Mesodermal cell (in vitro differentiated cells): ENCODE measurements around the gene ADAMTS9.

Experiments used
- H3K27ac ChIP-seq: 2 replicates; pipeline ENCODE4 v1.7.0; 2013; ENCODE audit warnings: mild to moderate bottlenecking, low read depth, low read length, moderate library complexity; ENCODE audit not compliant: severe bottlenecking
- H3K36me3 ChIP-seq: 2 replicates; pipeline ENCODE4 v1.7.1; 2013; ENCODE audit warnings: mild to moderate bottlenecking, low read length, moderate library complexity; ENCODE audit not compliant: control insufficient read depth, insufficient read depth
- H3K4me1 ChIP-seq: one replicate; pipeline ENCODE4 v1.7.1; 2013; ENCODE audit warnings: mild to moderate bottlenecking, low read length; ENCODE audit not compliant: insufficient read depth, control insufficient read depth, poor library complexity, severe bottlenecking
- H3K4me3 ChIP-seq: 2 replicates; pipeline ENCODE4 v1.7.0; 2013; ENCODE audit warnings: low read length, control low read depth, mild to moderate bottlenecking; ENCODE audit not compliant: insufficient read depth, poor library complexity, severe bottlenecking; ENCODE audit errors: extremely low read depth
- H3K9me3 ChIP-seq: 2 replicates; pipeline ENCODE4 v1.7.1; 2013; ENCODE audit warnings: mild to moderate bottlenecking, low read length, moderate library complexity; ENCODE audit not compliant: control insufficient read depth
- WGBS, 2 experiments: methylation state at CpG; one replicate each; pipeline ENCODE4 v1.1.5; 2013; ENCODE audit warnings: missing lambda C conversion rate in 2 of 2; ENCODE audit not compliant: insufficient coverage in 2 of 2; 5-methylcytosine and 5-hydroxymethylcytosine counted together

ADAMTS9 gene

GRCh38 chr3:64621275-64621674 lies 66.5 kb downstream of the ADAMTS9 start:
- no peaks in the 10 kb centered on the region for H3K4me1 ChIP-seq
- H3K27ac ChIP-seq, result no peak overlapping the region
- no peak overlapping the region for H3K4me3 ChIP-seq
- no peaks in the 10 kb centered on the region for H3K9me3 ChIP-seq
- WGBS, 2 experiments, result 97 to 100% methylated on average over 3 to 5 of the region's 8 CpGs
- peaks cover 92% of the 10 kb centered on the region for H3K36me3 ChIP-seq

- H3K27ac ChIP-seq, result no peak overlapping the region
- no peaks in the 10 kb centered on the region for H3K4me1 ChIP-seq
- WGBS, 2 experiments, result 90 to 100% methylated on average over 1 of the region's 1 CpG
- H3K4me3 ChIP-seq, result no peak overlapping the region
- H3K36me3 ChIP-seq, result peaks cover 92% of the 10 kb centered on the region
- H3K9me3 ChIP-seq, result no peaks in the 10 kb centered on the region
These were observed 67.8 kb downstream of the ADAMTS9 start for GRCh38 chr3:64620020-64620419.

GRCh38 chr3:64619216-64619615 lies 68.6 kb downstream of the ADAMTS9 start:
- Histone ChIP-seq H3K4me3 (no peak overlapping the region), H3K4me1 (no peaks in the 10 kb centered on the region), H3K27ac (no peak overlapping the region), H3K36me3 (peaks cover 96% of the 10 kb centered on the region), H3K9me3 (no peaks in the 10 kb centered on the region)
- WGBS, 2 experiments, result 80% methylated on average over 1 of the region's 5 CpGs; no CpG with 5 or more reads in 1 of the 2 experiments

DNA sequence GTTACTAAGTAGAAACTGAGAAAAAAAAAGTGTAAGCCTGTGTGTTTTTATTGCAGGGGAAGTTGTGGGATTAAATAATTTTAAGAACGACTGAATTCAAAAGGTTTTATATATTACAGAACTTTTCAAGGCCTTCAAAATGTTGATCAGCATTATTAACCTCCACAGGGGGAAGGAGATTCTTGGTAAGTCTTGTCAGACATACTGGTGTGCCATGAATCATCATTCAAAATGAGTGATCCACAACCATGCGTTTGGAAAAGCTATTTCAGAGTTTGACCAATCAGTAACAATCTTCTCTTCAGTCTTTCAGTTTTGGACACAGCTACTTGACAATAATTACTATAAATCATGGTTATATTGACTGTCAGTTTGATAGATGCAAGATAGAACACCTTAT lies 70.2 kb downstream of the ADAMTS9 start:
- H3K36me3 ChIP-seq, result peaks cover 93% of the 10 kb centered on the region
- no peaks in the 10 kb centered on the region for H3K4me1 ChIP-seq
- H3K4me3 ChIP-seq, result no peak overlapping the region
- WGBS, 2 experiments, result 100% methylated on average over 1 of the region's 2 CpGs; no CpG with 5 or more reads in 1 of the 2 experiments
- H3K9me3 ChIP-seq, result no peaks in the 10 kb centered on the region
- H3K27ac ChIP-seq, result peak overlapping the region; percentile 71

DNA sequence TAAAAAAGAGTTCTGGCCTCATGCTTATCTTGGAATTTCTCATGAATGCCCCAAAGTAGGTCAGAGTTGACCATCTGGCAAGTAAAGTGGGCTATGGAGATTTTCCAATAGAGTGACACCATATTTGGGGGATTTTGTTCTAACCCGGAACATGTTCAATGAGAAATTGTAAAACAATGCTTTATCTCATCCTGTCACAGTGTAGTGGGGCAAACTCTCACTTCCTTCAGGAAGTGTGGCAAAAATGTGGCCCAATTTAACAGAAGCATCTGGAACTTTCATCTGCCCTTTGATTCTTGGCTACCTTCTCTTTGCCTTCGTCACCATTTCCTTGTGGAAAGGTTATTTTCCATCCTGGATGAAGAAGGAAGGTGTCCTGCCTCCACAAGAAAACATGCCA lies 70.8 kb downstream of the ADAMTS9 start:
- no peak overlapping the region for H3K4me3 ChIP-seq
- no peaks in the 10 kb centered on the region for H3K9me3 ChIP-seq
- peaks cover 93% of the 10 kb centered on the region for H3K36me3 ChIP-seq
- peak overlapping the region; percentile 71 for H3K27ac ChIP-seq
- H3K4me1 ChIP-seq, result no peaks in the 10 kb centered on the region
- WGBS, 2 experiments, result 79% methylated on average over 2 of the region's 2 CpGs; no CpG with 5 or more reads in 1 of the 2 experiments

DNA sequence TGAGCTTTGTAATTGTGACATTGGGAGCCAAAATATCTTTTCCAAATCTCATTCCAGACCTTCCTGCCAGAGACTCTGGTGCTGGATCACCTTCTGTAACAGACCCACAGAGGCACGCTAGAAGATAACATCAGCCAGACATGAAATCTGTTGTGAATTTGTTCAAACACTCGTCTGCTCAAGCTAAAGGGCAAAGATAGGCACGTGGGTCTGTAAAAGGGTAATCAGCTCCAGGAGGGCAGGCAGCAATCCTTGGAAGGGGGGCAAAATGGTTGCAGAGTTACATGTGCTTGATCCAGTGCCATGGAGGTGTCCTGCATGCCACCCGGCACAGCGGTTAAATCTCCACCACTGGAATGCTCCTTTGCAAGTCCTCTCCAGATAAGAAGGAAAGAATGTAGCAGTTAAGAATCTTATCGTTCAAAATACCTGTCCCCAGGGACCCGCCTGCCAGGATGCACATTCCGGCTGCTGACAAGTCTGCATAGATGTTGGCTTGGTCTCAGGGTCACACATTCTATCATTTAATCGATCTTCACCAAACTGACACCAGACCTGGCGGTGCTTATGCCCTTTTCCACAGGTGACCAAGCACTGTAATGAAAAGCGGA lies 74.8 kb downstream of the ADAMTS9 start:
- Histone ChIP-seq H3K4me1 (no peaks in the 10 kb centered on the region), H3K9me3 (no peaks in the 10 kb centered on the region), H3K36me3 (peaks cover 84% of the 10 kb centered on the region), H3K4me3 (no peak overlapping the region), H3K27ac (peak overlapping the region; percentile 81)
- WGBS, 2 experiments, result 87 to 89% methylated on average over 8 to 9 of the region's 11 CpGs

DNA sequence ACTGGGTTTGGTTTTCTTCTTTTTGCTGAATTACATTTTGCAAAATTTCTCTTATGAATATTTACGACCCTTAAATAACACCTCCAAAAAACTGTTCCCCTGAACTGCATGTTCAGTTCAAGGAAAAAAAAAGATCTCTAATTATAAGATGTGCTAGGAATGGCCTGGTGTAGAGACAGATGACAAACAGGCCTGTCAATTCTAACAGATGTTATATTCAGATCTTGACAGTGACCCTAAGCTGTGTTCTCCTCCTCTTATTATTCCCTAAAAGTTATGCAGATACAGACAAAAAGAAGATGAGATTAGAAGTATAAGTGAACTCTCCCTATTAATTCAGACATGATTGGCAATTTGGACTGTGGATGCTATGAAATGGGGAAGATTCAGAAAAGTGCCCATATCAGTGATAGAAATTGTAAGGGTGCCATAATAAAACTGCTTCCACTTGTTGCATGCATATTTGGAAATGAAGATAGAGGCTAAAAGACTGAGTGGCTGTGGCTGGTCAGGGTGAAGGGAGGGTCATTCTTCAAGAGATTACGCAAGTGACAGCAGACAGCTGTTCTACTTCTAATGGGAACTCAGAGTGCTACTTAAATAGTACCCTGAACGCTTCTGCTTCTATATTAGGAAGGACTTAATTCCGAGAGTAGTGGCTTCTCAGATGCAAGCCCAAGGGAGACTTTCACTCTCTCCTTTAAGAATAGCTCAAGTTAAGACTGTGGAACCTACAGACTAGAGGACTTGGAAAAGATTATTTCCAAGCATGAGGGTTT lies 75.5 kb downstream of the ADAMTS9 start:
- H3K27ac ChIP-seq, result peak overlapping the region; percentile 81

DNA sequence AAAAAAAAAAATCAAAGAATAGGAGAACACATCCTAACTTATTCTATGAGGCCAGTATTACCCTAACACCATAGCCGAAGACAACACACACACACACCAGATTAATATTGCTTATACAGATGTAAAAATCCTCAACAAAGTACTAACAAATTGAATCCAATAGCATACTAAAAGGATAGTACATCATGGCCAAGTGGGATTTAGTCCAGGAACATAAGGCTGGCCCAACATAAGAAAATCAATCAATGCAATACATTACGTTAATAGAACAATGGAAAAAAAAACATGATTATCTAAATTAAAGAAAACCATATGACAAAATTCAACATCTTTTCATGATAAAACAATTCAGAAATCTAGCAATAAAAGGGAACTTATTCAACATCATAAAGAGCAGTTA lies 79.1 kb downstream of the ADAMTS9 start:
- Histone ChIP-seq H3K36me3 (peaks cover 85% of the 10 kb centered on the region), H3K9me3 (no peaks in the 10 kb centered on the region), H3K4me3 (no peak overlapping the region), H3K27ac (no peak overlapping the region), H3K4me1 (no peaks in the 10 kb centered on the region)
- WGBS, 2 experiments, result no CpG with 5 or more reads among the region's 2 CpGs

More for the DNA sequence above, 75.5 kb downstream of the ADAMTS9 start:
- H3K9me3 ChIP-seq, result no peaks in the 10 kb centered on the region
- peaks cover 82% of the 10 kb centered on the region for H3K36me3 ChIP-seq
- H3K4me1 ChIP-seq, result no peaks in the 10 kb centered on the region
- WGBS, 2 experiments, result 94 to 100% methylated on average over 2 to 3 of the region's 4 CpGs
- no peak overlapping the region for H3K4me3 ChIP-seq

- H3K4me1 ChIP-seq, result no peaks in the 10 kb centered on the region
- WGBS, 2 experiments, result 100% methylated on average over 1 of the region's 2 CpGs
- H3K27ac ChIP-seq, result no peak overlapping the region
- peaks cover 87% of the 10 kb centered on the region for H3K36me3 ChIP-seq
- no peaks in the 10 kb centered on the region for H3K9me3 ChIP-seq
- no peak overlapping the region for H3K4me3 ChIP-seq
These were observed 80.7 kb downstream of the ADAMTS9 start for GRCh38 chr3:64607032-64607551.

GRCh38 chr3:64604313-64604712 lies 83.5 kb downstream of the ADAMTS9 start:
- WGBS, 2 experiments, result 90 to 95% methylated on average over 2 to 3 of the region's 3 CpGs
- H3K4me1 ChIP-seq, result no peaks in the 10 kb centered on the region
- H3K4me3 ChIP-seq, result no peak overlapping the region
- no peak overlapping the region for H3K27ac ChIP-seq
- H3K36me3 ChIP-seq, result peaks cover 92% of the 10 kb centered on the region
- no peaks in the 10 kb centered on the region for H3K9me3 ChIP-seq

DNA sequence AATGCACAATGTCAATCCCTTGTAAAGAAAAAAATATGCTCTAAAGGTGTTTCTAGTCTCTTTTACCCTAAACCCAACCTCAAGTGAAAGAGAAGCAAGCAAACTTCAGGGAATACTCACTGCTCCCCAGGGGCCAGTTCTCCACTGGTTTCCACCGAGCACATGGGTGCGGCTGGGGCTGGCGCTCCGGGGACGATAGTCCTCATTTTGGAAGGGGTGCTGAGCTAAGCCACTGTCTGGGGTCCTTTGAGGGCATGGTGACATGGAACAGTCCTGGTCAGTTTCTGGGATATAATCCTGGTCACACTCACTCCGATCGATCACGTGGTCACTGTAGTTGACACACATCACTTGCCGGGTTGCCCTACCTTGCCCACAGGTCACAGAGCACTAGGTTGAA lies 86.0 kb downstream of the ADAMTS9 start:
- Histone ChIP-seq H3K9me3 (no peaks in the 10 kb centered on the region), H3K36me3 (peaks cover 99% of the 10 kb centered on the region), H3K4me1 (no peaks in the 10 kb centered on the region), H3K4me3 (no peak overlapping the region), H3K27ac (no peak overlapping the region)
- 100% methylated on average over 5 to 9 of the region's 9 CpGs for WGBS, 2 experiments
